Skin of body (tissue), 2 donors: Measurements from ENCODE around the gene NEMF. TPM values are rescaled to one million over a fixed set of nuclear protein-coding genes. Genes with fewer than 3 reads are reported as not detected.
A peak's percentile ranks its signal among the peaks of the same experiment; 100 is the strongest.
"Not testable (repeated sequence)": the region's sequence is repeated elsewhere in the genome, so short reads cannot be mapped to it uniquely, and the experiment has no call there.

Experiments used
- DNase-seq: peaks from one replicate; lab custom pipeline; 2025; lab: John Stamatoyannopoulos, UW
- total RNA-seq: library from RNA; depleted of rRNA; stranded (reverse); fragments of >200 nt; gene quantifications from one replicate; pipeline ENCODE4 v1.2.3, GENCODE V29; 2014

The NEMF gene, protein sequence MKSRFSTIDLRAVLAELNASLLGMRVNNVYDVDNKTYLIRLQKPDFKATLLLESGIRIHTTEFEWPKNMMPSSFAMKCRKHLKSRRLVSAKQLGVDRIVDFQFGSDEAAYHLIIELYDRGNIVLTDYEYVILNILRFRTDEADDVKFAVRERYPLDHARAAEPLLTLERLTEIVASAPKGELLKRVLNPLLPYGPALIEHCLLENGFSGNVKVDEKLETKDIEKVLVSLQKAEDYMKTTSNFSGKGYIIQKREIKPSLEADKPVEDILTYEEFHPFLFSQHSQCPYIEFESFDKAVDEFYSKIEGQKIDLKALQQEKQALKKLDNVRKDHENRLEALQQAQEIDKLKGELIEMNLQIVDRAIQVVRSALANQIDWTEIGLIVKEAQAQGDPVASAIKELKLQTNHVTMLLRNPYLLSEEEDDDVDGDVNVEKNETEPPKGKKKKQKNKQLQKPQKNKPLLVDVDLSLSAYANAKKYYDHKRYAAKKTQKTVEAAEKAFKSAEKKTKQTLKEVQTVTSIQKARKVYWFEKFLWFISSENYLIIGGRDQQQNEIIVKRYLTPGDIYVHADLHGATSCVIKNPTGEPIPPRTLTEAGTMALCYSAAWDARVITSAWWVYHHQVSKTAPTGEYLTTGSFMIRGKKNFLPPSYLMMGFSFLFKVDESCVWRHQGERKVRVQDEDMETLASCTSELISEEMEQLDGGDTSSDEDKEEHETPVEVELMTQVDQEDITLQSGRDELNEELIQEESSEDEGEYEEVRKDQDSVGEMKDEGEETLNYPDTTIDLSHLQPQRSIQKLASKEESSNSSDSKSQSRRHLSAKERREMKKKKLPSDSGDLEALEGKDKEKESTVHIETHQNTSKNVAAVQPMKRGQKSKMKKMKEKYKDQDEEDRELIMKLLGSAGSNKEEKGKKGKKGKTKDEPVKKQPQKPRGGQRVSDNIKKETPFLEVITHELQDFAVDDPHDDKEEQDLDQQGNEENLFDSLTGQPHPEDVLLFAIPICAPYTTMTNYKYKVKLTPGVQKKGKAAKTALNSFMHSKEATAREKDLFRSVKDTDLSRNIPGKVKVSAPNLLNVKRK
- 115 TPM for total RNA-seq

GRCh38 chr14:49852301-49853157 lies at the start of gene NEMF:
TSS of gene NEMF (minus strand) at chr14:49852788. CDS start at chr14:49852753, 35 bp downstream.
- DNase-seq = peak; percentile 90

- DNase-seq = no peak
Observed at GRCh38 chr14:49900973-49901372, 48.4 kb upstream of the NEMF start.

GRCh38 chr14:49898485-49898884 lies 45.9 kb upstream of the NEMF start:
- DNase-seq = no peak

DNA sequence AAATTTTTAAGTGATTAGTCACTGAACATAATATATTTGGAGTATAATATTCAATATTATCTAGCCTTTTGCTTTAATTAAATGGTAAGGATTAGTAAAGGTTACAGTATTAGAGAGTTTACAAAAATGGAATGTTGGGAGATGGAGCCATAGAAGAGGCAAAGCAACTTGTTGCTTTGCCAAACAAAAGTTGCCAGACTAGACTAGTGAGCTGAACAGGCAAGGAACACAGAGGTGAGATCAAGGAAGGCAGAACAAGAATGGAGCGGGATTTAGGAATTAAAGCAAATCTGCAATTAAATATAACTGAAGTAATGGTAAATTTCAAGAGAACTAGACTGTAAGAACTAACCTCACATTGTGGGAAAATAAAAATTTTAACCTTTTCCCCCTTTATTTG lies 45.4 kb upstream of the NEMF start:
- no peak for DNase-seq

DNA sequence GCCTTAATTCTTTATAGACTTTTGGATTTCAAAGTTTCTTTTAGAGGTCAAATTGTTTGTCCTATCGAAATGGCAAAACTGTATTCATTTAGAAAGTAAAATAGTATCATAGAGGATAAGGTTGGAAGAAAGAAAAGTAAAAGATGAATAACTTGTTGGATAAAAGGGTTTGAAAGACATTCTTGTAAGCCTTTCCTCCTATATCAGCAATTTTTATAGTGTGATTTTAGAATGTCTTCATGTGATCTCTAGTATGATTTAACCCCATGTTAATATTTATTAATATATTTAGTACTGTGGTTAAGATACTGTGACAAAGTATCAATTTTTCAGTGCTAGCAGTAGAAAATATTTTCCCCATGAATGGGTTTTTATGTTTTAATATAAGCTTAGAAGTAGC lies 44.8 kb upstream of the NEMF start:
- DNase-seq = no peak

DNA sequence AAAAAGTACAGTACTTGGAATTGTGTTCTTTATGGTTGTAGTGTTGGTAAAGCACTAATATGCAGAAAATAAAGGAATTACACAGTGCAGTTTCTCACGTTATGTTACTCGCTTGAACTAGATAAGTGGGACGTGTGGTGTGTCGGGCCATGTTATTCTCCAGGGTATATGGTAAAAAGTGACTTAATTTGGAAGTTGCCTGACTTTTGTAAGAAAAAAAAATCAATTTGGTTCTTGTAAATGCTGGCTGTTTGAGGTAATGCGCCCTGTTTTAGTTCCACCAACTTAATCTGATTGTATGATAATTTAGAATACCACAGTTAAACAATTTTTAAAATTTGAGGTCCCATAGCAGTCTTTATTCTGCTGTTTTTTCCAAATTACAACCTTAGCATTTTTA lies 44.4 kb upstream of the NEMF start:
- DNase-seq = no peak

DNA sequence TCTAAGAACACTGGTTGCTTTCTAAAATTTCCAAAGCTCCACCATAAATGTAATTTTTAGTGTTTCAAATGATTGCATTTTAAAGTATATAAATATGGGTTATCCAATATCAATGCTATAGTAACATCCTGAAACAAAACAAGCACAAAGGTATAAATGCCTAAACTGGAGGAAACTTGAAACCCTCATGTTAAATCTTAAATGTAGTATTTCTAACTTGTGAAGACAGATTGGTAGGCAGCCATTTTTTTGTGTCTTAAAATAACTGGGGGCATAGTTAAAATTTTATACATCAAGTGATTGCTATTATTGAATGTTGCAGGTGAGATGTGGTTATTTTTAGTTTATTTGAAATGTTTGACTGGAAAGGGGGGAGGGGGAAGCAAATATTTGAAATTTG lies 43.7 kb upstream of the NEMF start:
- not testable (repeated sequence) for DNase-seq

DNA sequence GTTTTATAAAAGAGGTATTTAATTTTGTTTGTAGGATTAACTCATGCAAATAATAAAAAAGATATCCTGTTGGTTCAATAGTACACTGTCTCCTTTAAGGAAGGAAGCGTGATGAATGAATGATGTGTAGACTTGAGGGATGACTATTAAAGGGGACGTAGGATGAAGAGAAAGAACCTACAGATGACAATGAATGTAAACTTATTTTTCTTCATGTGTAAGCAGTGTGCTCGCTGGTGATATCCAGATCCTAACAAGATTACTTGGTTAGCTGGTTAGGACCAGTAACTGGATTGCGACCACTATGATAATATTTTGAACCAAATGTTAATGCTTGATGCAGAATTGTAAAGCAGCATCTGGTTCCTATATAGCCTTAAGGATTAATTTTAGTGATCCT lies 42.9 kb upstream of the NEMF start:
- DNase-seq = no peak

DNA sequence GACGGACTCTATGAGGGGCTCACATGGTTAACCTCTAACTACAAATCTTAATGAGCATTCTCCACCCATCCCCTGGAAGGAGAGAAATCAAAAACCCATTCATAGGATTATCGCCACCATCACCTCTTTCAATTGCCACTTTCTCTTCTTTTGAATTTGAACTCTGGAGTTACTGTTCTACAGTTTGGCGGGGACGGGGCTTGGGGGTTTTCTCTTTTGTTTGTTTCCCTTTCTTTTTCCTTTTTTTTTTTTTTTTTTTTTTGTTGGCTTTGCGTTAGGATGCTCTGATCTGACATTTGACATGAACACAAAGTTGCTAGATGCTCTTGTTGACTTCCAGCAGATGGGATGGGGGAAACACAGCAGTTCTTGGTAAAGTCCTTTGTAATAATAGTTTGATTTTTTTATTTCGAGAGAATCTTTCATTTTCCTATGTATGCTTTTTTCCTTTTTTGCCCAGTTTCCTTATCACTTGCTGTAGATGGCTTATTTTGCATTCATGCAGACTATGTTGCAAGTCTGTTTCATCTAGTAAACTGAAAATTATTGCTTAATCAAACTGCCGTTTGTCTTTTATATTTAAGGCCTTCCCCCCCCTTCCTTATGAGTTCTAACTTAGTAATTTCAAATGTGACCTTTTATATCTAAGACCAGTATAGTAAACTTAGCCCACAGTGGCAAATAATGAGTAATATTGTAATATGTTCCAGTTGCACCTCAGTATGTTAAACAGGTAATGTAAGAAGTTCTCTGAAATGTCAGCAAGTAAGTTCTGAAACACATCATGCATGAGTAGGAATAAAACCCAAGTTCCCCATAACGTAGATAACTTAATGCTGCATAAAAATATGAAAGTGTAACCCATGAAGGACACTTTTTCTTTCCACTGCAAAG lies 41.9 kb upstream of the NEMF start:
- DNase-seq = not testable (repeated sequence)

- no peak for DNase-seq
Observed at GRCh38 chr14:49893309-49894213, 41.0 kb upstream of the NEMF start.

- DNase-seq = peak; percentile 96
Observed at GRCh38 chr14:49892636-49893308, 40.2 kb upstream of the NEMF start, which contains the start of gene ARF6. TSS of gene ARF6 (plus strand) at chr14:49893082. CDS start at chr14:49893737, 655 bp downstream.

DNA sequence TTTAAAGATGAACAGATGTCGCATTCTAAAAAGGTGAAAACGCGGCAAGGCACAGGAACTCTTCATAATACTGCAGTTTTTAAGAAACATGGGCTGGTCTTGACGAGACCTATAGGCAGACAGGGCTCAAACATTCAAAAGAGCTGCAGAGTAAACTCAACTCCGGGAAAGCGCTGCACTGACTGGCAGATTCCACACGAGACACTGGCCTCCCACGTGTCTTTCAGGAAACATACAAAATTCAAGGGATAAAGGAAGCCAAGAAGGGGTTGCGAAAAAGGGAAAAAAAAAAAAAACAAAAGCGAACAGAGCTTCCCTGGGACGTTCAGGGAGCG lies 39.7 kb upstream of the NEMF start:
- peak; percentile 93 for DNase-seq

- DNase-seq = no peak
Observed at GRCh38 chr14:49888293-49888692, 35.7 kb upstream of the NEMF start.

- DNase-seq = no peak
Observed at GRCh38 chr14:49886523-49886922, 33.9 kb upstream of the NEMF start.

DNA sequence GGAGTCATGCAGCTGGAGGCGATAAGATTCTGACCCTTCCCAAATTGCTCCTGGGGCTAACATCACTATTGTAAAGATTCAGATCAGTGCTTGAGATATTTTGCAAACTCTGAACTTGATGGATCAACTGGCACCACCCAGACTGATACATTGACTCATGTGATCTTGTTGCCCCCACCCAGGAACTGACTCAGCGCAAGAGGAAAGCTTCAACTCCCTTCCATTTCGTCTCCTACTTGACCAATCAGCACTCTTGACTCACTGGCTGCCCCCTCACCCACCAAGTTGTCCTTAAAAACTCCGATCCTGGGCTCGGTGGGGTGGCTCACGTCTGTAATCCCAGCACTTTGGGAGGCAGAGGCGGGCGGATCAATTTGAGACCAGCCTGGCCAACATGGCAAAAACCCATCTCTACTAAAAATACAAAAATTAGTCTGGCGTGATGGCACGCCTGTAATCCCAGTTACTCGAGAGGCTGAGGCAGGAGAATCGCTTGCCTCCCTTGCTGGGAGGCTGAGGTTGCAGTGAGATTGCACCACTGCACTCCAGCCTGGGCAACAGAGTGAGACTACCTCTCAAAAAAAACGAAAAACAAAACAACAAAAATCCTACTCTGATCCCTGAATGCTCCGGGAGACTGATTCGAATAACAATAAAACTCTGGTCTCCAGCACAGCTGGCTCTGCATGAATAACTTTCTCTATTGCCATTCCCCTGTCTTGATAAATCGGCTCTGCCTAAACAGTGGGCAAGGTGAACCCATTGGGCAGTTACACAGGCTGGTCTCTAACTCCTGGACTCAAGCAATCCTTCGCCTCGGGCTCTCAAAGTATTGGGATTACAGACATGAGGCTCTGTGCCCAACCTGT lies 30.5 kb upstream of the NEMF start:
- no peak for DNase-seq

DNA sequence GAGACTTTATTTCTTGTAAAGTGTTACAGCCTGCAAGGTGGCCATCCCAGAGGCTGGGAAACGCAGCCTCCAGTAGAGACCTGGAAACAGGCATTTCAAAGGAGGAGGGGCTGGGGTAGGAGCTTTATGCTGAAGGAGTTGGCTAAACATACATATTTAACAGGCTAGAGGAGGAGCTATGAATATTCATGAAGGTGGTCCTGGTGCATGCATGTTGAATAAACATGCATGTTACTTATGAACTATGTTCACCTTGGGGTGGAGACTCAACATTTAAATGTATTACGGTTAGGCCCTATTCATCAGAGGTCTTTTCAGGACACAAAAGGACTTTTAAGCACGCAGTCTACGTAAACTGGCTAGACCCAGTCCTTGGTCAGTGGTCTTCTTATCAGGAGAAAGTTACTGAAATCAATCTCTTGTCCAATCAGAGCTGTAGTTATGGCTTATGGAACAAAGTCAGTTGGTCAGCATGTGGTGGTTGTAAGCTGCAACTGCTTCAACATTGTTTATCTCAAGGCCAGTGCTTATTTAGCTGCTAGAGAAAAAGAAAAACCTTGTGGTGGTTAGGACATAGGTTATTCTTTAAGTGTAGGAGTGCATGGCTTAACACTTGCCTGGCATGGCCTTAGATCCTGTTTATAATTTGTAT lies 28.9 kb upstream of the NEMF start:
- DNase-seq = no peak
